Measurements from ENCODE around the gene IER3. TPM values are rescaled to one million over a fixed set of nuclear protein-coding genes. Genes with fewer than 3 reads are reported as not detected.

Gene IER3
- total RNA-seq, 2 experiments from 2014 or later = 5.7 to 5.8 TPM

- no peak for ATAC-seq (ENCODE audit: poor library complexity)
- Mint-ChIP-seq H3K27me3 (no peaks in the 10 kb centered on the region), H3K27ac (no peak overlapping the region), H3K4me1 (ENCODE audit: low read depth) (peaks cover 19% of the 10 kb centered on the region), H3K36me3 (ENCODE audit: low read depth) (no peaks in the 10 kb centered on the region), H3K9me3 (no peaks in the 10 kb centered on the region), H3K4me3 (no peak overlapping the region)
- Histone ChIP-seq H3K27ac (ENCODE audit: low read depth in 1 of 2, low read length in 2 of 2) (no peak overlapping the region), H3K36me3 (ENCODE audit: insufficient read depth, low read length) (no peaks in the 10 kb centered on the region), H3K4me3 (ENCODE audit: low read length) (no peak overlapping the region), H3K4me1 (ENCODE audit: insufficient read depth, low read length) (peaks cover 2% of the 10 kb centered on the region), H3K9me3 (ENCODE audit: control insufficient read depth in 1 of 2, insufficient read depth in 1 of 2, low read length in 2 of 2) (no peaks in the 10 kb centered on the region), H3K27me3 (ENCODE audit: control insufficient read depth in 1 of 2, insufficient read depth in 2 of 2, low read length in 2 of 2) (no peaks in the 10 kb centered on the region)
- intact Hi-C loops (cut with DNase I, micrococcal nuclease) = loop anchor here in 1 of 2 experiments (10.0 kb wide), 1 partner anchor 335 kb away; no protein-coding TSS in a partner anchor
- DNase-seq = no peak
- ChIA-PET POLR2A (interaction anchor here (0.7 kb wide), 1 partner anchor 11 kb away, joined by 3 read pairs; no protein-coding TSS in a partner anchor), CTCF (no interaction called here)
- TF ChIP-seq, protein P1, sequence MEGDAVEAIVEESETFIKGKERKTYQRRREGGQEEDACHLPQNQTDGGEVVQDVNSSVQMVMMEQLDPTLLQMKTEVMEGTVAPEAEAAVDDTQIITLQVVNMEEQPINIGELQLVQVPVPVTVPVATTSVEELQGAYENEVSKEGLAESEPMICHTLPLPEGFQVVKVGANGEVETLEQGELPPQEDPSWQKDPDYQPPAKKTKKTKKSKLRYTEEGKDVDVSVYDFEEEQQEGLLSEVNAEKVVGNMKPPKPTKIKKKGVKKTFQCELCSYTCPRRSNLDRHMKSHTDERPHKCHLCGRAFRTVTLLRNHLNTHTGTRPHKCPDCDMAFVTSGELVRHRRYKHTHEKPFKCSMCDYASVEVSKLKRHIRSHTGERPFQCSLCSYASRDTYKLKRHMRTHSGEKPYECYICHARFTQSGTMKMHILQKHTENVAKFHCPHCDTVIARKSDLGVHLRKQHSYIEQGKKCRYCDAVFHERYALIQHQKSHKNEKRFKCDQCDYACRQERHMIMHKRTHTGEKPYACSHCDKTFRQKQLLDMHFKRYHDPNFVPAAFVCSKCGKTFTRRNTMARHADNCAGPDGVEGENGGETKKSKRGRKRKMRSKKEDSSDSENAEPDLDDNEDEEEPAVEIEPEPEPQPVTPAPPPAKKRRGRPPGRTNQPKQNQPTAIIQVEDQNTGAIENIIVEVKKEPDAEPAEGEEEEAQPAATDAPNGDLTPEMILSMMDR (IDR thresholded peaks at IDR 0.05) = no peak
Observed at GRCh38 chr6:30749554-30750378, 5.4 kb upstream of the IER3 start.

DNA sequence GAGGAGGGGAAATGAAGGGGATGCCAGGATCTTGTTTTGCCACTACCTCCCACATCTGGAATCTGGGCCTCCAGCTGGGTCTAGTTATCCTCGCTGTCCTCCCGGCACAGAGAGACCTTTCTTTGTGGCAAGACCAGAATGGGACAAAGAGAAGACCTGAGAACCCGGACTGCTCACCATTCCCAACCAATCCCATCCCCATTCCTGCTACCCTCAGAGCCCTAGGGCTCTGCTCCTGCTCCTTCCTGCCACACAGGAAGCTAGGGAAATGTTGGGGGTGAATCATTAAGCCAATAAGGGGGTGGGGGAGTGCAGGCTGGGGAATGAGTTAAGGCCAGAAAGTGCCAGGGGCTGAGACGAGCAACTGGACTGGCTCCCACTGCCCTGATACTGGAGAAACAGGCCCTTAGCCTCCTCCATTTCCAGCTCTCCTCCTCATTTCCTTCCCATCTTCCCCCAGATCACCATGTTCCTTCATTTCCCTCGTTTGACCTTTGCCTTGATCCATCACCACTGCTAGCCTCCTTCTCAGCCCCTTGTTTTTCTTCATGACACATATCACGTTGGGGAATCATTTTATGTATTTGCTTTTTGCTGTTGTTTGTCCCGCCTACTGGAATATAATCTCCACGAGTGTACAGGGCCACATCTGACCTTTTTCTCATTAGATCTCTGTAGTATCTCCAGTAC lies 4.6 kb upstream of the IER3 start:
- ChIA-PET CTCF (no interaction called here), POLR2A (interaction anchor here (0.7 kb wide), 1 partner anchor 11 kb away, joined by 3 read pairs; no protein-coding TSS in a partner anchor)
- ATAC-seq (ENCODE audit: poor library complexity) (no peak), DNase-seq (no peak)
- Mint-ChIP-seq H3K4me1 (ENCODE audit: low read depth) (peaks cover 20% of the 10 kb centered on the region), H3K4me3 (no peak overlapping the region), H3K27me3 (no peaks in the 10 kb centered on the region), H3K36me3 (ENCODE audit: low read depth) (no peaks in the 10 kb centered on the region), H3K27ac (no peak overlapping the region), H3K9me3 (no peaks in the 10 kb centered on the region)
- TF ChIP-seq, protein P1 (IDR thresholded peaks at IDR 0.05) = no peak
- Histone ChIP-seq H3K27me3 (ENCODE audit: control insufficient read depth in 1 of 2, insufficient read depth in 2 of 2, low read length in 2 of 2) (no peaks in the 10 kb centered on the region), H3K27ac (ENCODE audit: low read depth in 1 of 2, low read length in 2 of 2) (no peak overlapping the region), H3K4me1 (ENCODE audit: insufficient read depth, low read length) (peaks cover 10% of the 10 kb centered on the region), H3K4me3 (ENCODE audit: low read length) (no peak overlapping the region), H3K9me3 (ENCODE audit: control insufficient read depth in 1 of 2, insufficient read depth in 1 of 2, low read length in 2 of 2) (no peaks in the 10 kb centered on the region), H3K36me3 (ENCODE audit: insufficient read depth, low read length) (no peaks in the 10 kb centered on the region)
- intact Hi-C loops (cut with DNase I, micrococcal nuclease) = loop anchor here in 1 of 2 experiments (10.0 kb wide), 1 partner anchor 336 kb away; no protein-coding TSS in a partner anchor

- Histone ChIP-seq H3K9me3 (ENCODE audit: control insufficient read depth in 1 of 2, insufficient read depth in 1 of 2, low read length in 2 of 2) (no peaks in the 10 kb centered on the region), H3K36me3 (ENCODE audit: insufficient read depth, low read length) (no peaks in the 10 kb centered on the region), H3K4me3 (ENCODE audit: low read length) (no peak overlapping the region), H3K4me1 (ENCODE audit: insufficient read depth, low read length) (peaks cover 17% of the 10 kb centered on the region), H3K27me3 (ENCODE audit: control insufficient read depth in 1 of 2, insufficient read depth in 2 of 2, low read length in 2 of 2) (no peaks in the 10 kb centered on the region), H3K27ac (ENCODE audit: low read depth in 1 of 2, low read length in 2 of 2) (no peak overlapping the region)
- intact Hi-C loops (cut with DNase I, micrococcal nuclease) = loop anchor here in 1 of 2 experiments (10.0 kb wide), 1 partner anchor 337 kb away; no protein-coding TSS in a partner anchor
- Mint-ChIP-seq H3K9me3 (no peaks in the 10 kb centered on the region), H3K4me1 (ENCODE audit: low read depth) (peaks cover 28% of the 10 kb centered on the region), H3K4me3 (no peak overlapping the region), H3K27me3 (no peaks in the 10 kb centered on the region), H3K27ac (no peak overlapping the region), H3K36me3 (ENCODE audit: low read depth) (peaks cover 4% of the 10 kb centered on the region)
- ATAC-seq (ENCODE audit: poor library complexity) = no peak
- CTCF ChIA-PET = no interaction called here
- POLR2A ChIA-PET = interaction anchor here (1.1 kb wide), 1 partner anchor 46 kb away, joined by 3 read pairs; no protein-coding TSS in a partner anchor
- TF ChIP-seq, protein P1 (IDR thresholded peaks at IDR 0.05) = no peak
- no peak for DNase-seq
Observed at GRCh38 chr6:30747902-30748769, 3.8 kb upstream of the IER3 start.

All from CD4-positive, alpha-beta T cell (primary cell).